AG09309 (cell line): ENCODE data around the gene AGMAT.

Source experiments
- DNase-seq: peaks from one replicate; pipeline ENCODE4 v3.0.0-alpha.2; 2010; ENCODE audit warnings: low read depth
- H3K4me3 ChIP-seq: 2 replicates; pipeline ENCODE4 v1.5.1; 2011; ENCODE audit warnings: mild to moderate bottlenecking, low read depth, low read length, moderate library complexity; ENCODE audit not compliant: control insufficient read depth
- TF ChIP-seq, protein P1 (sequence below): IDR thresholded peaks from 2 replicates; pipeline ENCODE4 v1.5.1; 2011; ENCODE audit warnings: mild to moderate bottlenecking, low read depth, low read length, inconsistent platforms; ENCODE audit not compliant: insufficient read depth, control insufficient read depth; ENCODE audit errors: missing control alignments

The AGMAT gene

DNA sequence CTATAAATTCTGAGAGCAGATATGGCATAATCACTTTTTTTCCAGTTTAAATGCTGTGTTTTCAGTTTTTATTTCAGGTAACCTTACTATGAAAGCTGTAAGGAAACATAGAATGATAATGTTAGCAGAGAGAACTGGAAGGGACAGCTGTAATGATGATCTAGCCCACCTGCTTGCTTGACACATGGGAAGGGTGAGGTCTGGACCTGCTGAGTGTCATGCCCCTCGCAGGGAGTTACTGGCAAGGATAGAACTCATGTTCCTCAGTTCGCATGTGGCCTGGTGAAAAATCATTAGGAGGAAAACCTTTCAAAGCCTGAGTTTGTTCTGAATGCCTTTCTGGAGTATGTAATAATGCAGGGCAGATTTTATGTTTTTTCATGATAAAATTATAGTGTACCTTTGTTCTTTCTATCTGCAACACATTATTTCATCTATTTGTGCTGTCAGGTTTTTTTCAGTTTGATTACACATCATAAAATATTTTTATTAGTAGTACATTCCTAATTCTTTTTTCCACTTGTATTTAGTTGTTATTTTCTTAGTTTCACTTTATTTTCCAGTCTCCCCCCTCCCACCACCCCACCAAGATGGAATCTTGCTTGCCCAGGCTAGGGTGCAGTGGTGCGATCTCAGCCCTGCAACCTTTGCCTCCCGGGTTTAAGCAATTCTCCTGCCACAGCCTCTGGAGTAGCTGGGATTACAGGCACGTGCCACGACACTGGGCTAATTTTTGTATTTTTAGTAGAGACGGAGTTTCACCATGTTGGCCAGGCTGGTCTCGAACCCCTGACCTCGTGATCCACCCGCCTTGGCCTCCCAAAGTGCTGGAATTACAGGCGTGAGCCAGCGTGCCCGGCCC lies 40.4 kb upstream of the AGMAT start:
- no peak overlapping the region for H3K4me3 ChIP-seq
- no peak for DNase-seq
- TF ChIP-seq, protein P1, sequence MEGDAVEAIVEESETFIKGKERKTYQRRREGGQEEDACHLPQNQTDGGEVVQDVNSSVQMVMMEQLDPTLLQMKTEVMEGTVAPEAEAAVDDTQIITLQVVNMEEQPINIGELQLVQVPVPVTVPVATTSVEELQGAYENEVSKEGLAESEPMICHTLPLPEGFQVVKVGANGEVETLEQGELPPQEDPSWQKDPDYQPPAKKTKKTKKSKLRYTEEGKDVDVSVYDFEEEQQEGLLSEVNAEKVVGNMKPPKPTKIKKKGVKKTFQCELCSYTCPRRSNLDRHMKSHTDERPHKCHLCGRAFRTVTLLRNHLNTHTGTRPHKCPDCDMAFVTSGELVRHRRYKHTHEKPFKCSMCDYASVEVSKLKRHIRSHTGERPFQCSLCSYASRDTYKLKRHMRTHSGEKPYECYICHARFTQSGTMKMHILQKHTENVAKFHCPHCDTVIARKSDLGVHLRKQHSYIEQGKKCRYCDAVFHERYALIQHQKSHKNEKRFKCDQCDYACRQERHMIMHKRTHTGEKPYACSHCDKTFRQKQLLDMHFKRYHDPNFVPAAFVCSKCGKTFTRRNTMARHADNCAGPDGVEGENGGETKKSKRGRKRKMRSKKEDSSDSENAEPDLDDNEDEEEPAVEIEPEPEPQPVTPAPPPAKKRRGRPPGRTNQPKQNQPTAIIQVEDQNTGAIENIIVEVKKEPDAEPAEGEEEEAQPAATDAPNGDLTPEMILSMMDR: no peak

DNA sequence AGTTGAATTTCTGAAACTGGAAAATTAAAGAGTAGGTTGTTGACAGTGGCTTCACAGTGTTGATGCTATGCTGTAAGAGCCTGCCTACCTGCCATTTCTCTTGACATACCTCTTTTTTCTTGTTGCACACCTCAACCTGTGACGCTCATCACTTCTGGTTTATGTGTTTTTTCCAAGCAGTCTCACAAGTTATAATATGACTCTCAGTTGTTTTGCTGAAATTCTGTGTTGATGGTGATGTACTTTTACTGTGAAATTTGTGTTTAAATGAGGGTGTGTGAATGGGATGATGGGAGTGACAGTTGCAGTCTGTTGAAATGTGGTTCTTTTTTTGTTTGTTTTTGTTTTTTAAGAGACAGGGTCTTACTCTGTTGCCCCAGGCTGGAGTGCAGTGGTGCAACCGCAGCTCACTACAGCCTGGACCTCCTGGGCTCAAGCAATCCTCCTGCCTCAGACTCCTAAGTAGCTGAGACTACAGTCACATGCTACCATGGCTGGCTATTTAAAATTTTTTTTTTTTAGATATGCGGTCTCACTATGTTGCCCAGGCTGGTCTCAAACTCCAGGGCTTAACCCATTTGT lies 39.4 kb upstream of the AGMAT start:
- DNase-seq: no peak
- no peak overlapping the region for H3K4me3 ChIP-seq
- TF ChIP-seq, protein P1: no peak

DNA sequence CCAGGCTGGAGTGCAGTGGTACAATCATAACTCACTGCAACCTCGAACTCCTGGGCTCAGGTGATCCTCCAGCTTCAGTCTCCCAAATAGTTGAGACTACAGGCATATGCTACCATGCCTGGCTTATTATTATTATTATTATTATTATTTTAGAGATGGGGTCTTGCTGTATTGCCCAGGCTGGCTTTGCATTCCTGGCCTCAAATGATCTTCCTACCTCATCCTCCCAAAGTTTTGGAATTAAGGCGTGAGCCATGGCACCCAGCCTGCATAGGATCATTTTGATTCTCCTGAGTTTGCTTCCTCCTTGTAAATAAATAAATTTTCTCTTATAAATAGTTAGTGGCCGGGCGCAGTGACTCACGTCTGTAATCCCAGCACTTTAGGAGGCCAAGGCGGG lies 38.6 kb upstream of the AGMAT start:
- no peak for DNase-seq
- TF ChIP-seq, protein P1: no peak
- no peak overlapping the region for H3K4me3 ChIP-seq

DNA sequence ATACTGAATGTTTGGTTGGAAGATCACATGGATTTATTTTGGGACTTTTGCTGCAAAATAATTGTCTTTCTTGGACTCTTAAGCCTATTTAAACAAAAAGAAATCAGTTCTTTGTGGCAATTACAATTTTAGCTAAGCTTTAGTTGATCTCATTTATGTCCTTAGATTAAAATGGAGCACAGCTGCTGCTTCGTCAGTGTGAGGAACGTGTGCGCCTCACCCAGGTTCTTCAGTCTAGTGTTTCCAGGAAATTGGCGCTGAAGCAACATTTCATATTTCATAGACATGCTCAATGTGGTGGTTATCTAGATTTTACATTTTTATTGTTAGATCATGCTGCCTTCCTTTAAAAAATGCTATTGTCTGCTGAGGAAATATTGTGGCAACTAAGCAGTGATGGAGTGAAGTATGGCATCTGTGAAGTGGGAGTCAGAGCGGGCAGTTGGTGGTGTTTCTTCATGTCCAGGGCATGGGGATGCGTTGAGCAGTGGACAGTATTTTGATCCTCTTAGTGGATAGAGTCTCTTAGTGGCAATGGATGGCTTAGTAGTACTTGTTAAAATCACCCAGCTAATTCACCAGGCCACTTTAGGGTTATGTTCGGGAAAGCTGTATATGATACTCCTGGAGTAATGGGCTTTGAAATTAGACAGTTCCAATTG lies 38.0 kb upstream of the AGMAT start:
- TF ChIP-seq, protein P1: no peak
- no peak overlapping the region for H3K4me3 ChIP-seq
- no peak for DNase-seq

DNA sequence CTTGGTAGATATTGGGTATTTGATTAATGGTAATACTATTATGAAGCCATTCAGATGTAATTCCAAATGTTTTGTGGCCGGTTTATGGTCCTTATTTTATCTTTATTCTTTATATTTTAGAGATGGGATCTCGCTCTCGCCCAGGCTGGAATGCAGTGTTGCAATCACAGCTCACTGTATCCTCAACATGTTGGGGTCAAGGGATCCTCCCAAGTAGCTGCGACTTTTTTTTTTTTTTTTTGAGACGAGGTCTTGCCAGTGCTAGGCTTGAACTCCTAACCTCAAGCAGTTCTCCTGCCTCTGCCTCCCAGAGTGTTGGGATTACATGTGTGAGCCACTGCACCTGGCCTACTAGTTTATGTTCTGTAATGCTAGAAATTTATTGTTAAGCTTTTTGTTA lies 37.1 kb upstream of the AGMAT start:
- TF ChIP-seq, protein P1: no peak
- no peak overlapping the region for H3K4me3 ChIP-seq
- DNase-seq: no peak

DNA sequence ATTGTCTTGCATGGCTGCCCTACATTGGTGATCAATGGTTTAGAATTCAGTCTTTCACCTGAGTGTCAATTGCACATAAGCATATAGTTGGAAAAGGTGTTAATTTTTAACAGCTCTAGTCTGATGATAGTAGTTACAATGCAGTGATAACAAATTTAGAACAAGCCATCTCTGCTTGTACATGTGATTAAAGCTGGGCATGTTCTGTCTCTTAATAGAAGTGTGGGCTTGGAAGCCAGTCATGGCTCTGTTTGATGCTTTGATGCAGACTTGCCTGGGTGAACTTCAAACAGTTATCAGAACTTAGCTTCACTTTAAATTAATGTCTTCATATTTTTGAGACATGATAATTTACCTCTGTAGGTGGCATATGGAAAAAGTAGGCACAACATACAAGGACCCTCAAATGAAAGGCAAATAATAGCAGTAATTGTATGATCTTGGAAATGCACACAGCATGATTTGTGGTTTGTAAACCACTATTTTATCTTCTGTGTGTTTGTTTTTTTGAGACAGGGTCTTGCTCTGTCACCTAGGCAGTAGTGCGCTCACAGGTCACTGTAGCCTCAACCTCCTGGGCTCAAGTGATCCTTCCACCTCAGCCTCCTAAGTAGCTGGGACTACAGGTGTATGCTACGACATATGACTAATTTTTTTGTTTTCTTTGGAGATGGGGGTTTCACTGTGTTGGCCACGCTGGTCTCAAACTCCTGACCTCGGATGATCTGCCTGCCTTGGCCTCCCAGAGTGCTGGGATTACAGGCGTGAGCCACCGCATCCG lies 36.2 kb upstream of the AGMAT start:
- DNase-seq: no peak
- TF ChIP-seq, protein P1: no peak
- H3K4me3 ChIP-seq: no peak overlapping the region
